NT2/D1 (cell line): ENCODE results near the gene SAMD8.

Experiments
- DNase-seq: peaks from one replicate; pipeline ENCODE4 v3.0.0-alpha.2; 2011; ENCODE audit warnings: low read depth, low spot score
- H3K27me3 ChIP-seq: 2 replicates; pipeline ENCODE4 v1.6.0; 2011; ENCODE audit warnings: mild to moderate bottlenecking; ENCODE audit not compliant: insufficient read length, insufficient read depth
- H3K36me3 ChIP-seq: 2 replicates; pipeline ENCODE4 v1.6.1; 2011; ENCODE audit warnings: mild to moderate bottlenecking, low read length, mixed read lengths; ENCODE audit not compliant: insufficient read depth, insufficient read length
- H3K4me1 ChIP-seq: 2 replicates; pipeline ENCODE4 v1.5.1; 2011; ENCODE audit not compliant: insufficient read depth, insufficient read length
- H3K4me3 ChIP-seq: 2 replicates; pipeline ENCODE4 v1.5.1; 2011; ENCODE audit warnings: low read depth; ENCODE audit not compliant: insufficient read length
- H3K9ac ChIP-seq: 2 replicates; pipeline ENCODE4 v1.6.0; 2011; ENCODE audit warnings: low read depth; ENCODE audit not compliant: insufficient read length
- H3K9me3 ChIP-seq: 2 replicates; pipeline ENCODE4 v1.5.1; 2011; ENCODE audit warnings: mild to moderate bottlenecking, low read length; ENCODE audit not compliant: insufficient read depth
- SUZ12 ChIP-seq: IDR thresholded peaks from 2 replicates; pipeline ENCODE4 v1.6.1; 2011; ENCODE audit not compliant: insufficient read length, insufficient read depth; ENCODE audit errors: extremely low read depth
- YY1 ChIP-seq: IDR thresholded peaks from 2 replicates; pipeline ENCODE4 v1.6.1; 2011; ENCODE audit not compliant: insufficient read length, insufficient read depth
- ZNF274 ChIP-seq: IDR thresholded peaks from 2 replicates; pipeline ENCODE4 v1.6.1; 2011; ENCODE audit warnings: mild to moderate bottlenecking, low read depth, low read length

The SAMD8 gene

GRCh38 chr10:75088640-75089039, 22.8 kb upstream of the SAMD8 start:
- Histone ChIP-seq H3K27me3 (peaks cover 52% of the 10 kb centered on the region), H3K4me3 (no peak overlapping the region), H3K9me3 (no peaks in the 10 kb centered on the region), H3K36me3 (no peaks in the 10 kb centered on the region), H3K9ac (no peak overlapping the region), H3K4me1 (peaks cover 8% of the 10 kb centered on the region)
- no peak for TF ChIP-seq YY1
- no peak for TF ChIP-seq ZNF274
- no peak for TF ChIP-seq SUZ12
- no peak for DNase-seq

- Histone ChIP-seq H3K27me3 (peaks cover 42% of the 10 kb centered on the region), H3K9me3 (no peaks in the 10 kb centered on the region), H3K4me1 (peaks cover 8% of the 10 kb centered on the region), H3K36me3 (no peaks in the 10 kb centered on the region), H3K9ac (no peak overlapping the region), H3K4me3 (no peak overlapping the region)
- DNase-seq, result no peak
- TF ChIP-seq SUZ12 (no peak), ZNF274 (no peak), YY1 (no peak)
These were observed 21.8 kb upstream of the SAMD8 start for GRCh38 chr10:75089634-75090033.

DNA sequence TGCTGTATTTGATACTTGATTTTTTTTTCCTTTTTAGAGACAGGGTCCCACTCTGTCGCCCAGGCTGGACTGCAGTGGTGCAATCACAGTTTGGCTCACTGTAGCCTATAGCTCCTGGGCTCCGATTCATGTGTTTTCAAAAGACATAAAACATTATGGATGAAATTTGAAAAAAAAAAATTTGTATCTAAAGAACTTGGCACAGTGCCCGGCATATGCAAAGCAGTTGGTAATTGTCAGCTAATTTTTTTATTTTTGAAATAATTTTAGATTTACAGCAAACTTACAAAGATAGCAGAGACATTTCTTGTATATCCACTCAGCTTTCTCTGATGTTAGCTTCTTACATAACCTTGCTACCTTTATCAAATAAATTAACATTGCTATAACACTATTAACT, 20.3 kb upstream of the SAMD8 start:
- Histone ChIP-seq H3K4me1 (peaks cover 8% of the 10 kb centered on the region), H3K27me3 (peaks cover 26% of the 10 kb centered on the region), H3K36me3 (no peaks in the 10 kb centered on the region), H3K4me3 (no peak overlapping the region), H3K9me3 (no peaks in the 10 kb centered on the region), H3K9ac (no peak overlapping the region)
- no peak for TF ChIP-seq ZNF274
- TF ChIP-seq SUZ12, result no peak
- no peak for TF ChIP-seq YY1
- no peak for DNase-seq

GRCh38 chr10:75094465-75094864, 17.0 kb upstream of the SAMD8 start:
- Histone ChIP-seq H3K27me3 (peaks cover 11% of the 10 kb centered on the region), H3K4me3 (no peak overlapping the region), H3K4me1 (no peaks in the 10 kb centered on the region), H3K9ac (no peak overlapping the region), H3K9me3 (no peaks in the 10 kb centered on the region), H3K36me3 (no peaks in the 10 kb centered on the region)
- TF ChIP-seq SUZ12, result no peak
- DNase-seq, result no peak

DNA sequence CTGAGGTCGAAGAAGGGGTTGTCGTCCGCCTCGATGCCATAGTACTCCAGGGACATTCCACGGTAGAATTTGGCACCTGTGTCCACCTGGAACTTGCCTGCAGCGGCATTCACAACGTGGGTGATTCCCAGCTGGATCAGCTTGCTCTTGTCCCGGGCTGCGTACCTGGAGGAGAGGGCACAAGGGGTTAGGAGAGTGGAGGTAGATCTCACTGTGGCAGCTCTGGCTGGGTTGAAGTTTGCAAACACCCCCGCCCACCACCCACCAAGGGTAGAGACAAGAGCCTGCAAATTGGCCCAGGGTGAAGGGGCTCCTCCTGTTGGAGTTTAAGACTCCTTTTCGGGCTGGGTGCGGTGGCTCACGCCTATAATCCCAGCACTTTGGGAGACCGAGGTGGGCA, 15.8 kb upstream of the SAMD8 start:
- no peak overlapping the region for H3K4me3 ChIP-seq
- no peaks in the 10 kb centered on the region for H3K36me3 ChIP-seq
- H3K27me3 ChIP-seq, result peaks cover 6% of the 10 kb centered on the region
- no peaks in the 10 kb centered on the region for H3K9me3 ChIP-seq
- TF ChIP-seq ZNF274 (no peak), YY1 (no peak), SUZ12 (no peak)
- DNase-seq, result no peak
- no peaks in the 10 kb centered on the region for H3K4me1 ChIP-seq
- no peak overlapping the region for H3K9ac ChIP-seq

GRCh38 chr10:75096749-75097148, 14.7 kb upstream of the SAMD8 start:
- no peak for DNase-seq
- H3K27me3 ChIP-seq, result peaks cover 6% of the 10 kb centered on the region
- H3K9me3 ChIP-seq, result no peaks in the 10 kb centered on the region
- no peaks in the 10 kb centered on the region for H3K4me1 ChIP-seq
- no peak for TF ChIP-seq ZNF274
- no peak for TF ChIP-seq YY1
- TF ChIP-seq SUZ12, result no peak
- H3K9ac ChIP-seq, result no peak overlapping the region
- H3K36me3 ChIP-seq, result no peaks in the 10 kb centered on the region
- H3K4me3 ChIP-seq, result no peak overlapping the region

GRCh38 chr10:75097666-75098285, 13.7 kb upstream of the SAMD8 start:
- Histone ChIP-seq H3K27me3 (no peaks in the 10 kb centered on the region), H3K9me3 (no peaks in the 10 kb centered on the region), H3K9ac (no peak overlapping the region), H3K4me1 (no peaks in the 10 kb centered on the region), H3K4me3 (no peak overlapping the region), H3K36me3 (no peaks in the 10 kb centered on the region)
- no peak for TF ChIP-seq SUZ12
- TF ChIP-seq ZNF274, result no peak
- no peak for TF ChIP-seq YY1
- no peak for DNase-seq
